Nephron (organoid): ENCODE data around the gene SP110.

ENCODE experiments used
- H3K27ac Mint-ChIP-seq, 3 experiments: 2 replicates each; pipeline ENCODE4 v1.8.0; 2020; ENCODE audit warnings: mixed read lengths in 3 of 3, mild to moderate bottlenecking in 2 of 3, moderate library complexity in 1 of 3
- H3K27me3 Mint-ChIP-seq: 2 replicates; pipeline ENCODE4 v1.8.0; 2021; ENCODE audit warnings: low read depth, mild to moderate bottlenecking, moderate library complexity, mixed read lengths
- H3K36me3 Mint-ChIP-seq: 2 replicates; pipeline ENCODE4 v1.8.0; 2020; ENCODE audit warnings: low read depth, mixed read lengths
- H3K4me1 Mint-ChIP-seq: 2 replicates; pipeline ENCODE4 v1.8.0; 2020; ENCODE audit warnings: mixed read lengths
- H3K4me3 Mint-ChIP-seq, 3 experiments: 2 replicates each; pipeline ENCODE4 v1.8.0; 2020; ENCODE audit warnings: mild to moderate bottlenecking in 3 of 3, mixed read lengths in 3 of 3, moderate library complexity in 2 of 3
- H3K9me3 Mint-ChIP-seq: 2 replicates; pipeline ENCODE4 v1.8.0; 2020; ENCODE audit warnings: mixed read lengths
- CTCF ChIP-seq, 3 experiments: fragments of 200-600 bp; sonication (generic); IDR thresholded peaks; one replicate each; pipeline ENCODE4 v1.5.0; 2021; ENCODE audit warnings: antibody characterized with exemption in 3 of 3; ENCODE audit not compliant: unreplicated experiment in 3 of 3

The SP110 gene

GRCh38 chr2:230262246-230262645, 42.5 kb upstream of the SP110 start:
- no peak for TF ChIP-seq CTCF (IDR thresholded peaks at IDR 0.05; ENCODE audit: unreplicated experiment in 3 of 3)
- Mint-ChIP-seq H3K4me1 (peaks cover 8% of the 10 kb centered on the region), H3K36me3 (no peaks in the 10 kb centered on the region), H3K4me3 (no peak overlapping the region), H3K9me3 (peaks cover 27% of the 10 kb centered on the region), H3K27ac (no peak overlapping the region), H3K27me3 (peaks cover 4% of the 10 kb centered on the region)

GRCh38 chr2:230258483-230258882, 38.7 kb upstream of the SP110 start:
- TF ChIP-seq CTCF (IDR thresholded peaks at IDR 0.05; ENCODE audit: unreplicated experiment in 3 of 3) = no peak
- no peaks in the 10 kb centered on the region for H3K36me3 Mint-ChIP-seq
- H3K27ac Mint-ChIP-seq = no peak overlapping the region
- H3K27me3 Mint-ChIP-seq = no peaks in the 10 kb centered on the region
- no peaks in the 10 kb centered on the region for H3K4me1 Mint-ChIP-seq
- no peak overlapping the region for H3K4me3 Mint-ChIP-seq
- H3K9me3 Mint-ChIP-seq = peaks cover 19% of the 10 kb centered on the region

- no peak overlapping the region for H3K4me3 Mint-ChIP-seq
- H3K4me1 Mint-ChIP-seq = no peaks in the 10 kb centered on the region
- no peak for TF ChIP-seq CTCF (IDR thresholded peaks at IDR 0.05; ENCODE audit: unreplicated experiment in 3 of 3)
- no peaks in the 10 kb centered on the region for H3K27me3 Mint-ChIP-seq
- no peaks in the 10 kb centered on the region for H3K36me3 Mint-ChIP-seq
- H3K27ac Mint-ChIP-seq = no peak overlapping the region
- peaks cover 11% of the 10 kb centered on the region for H3K9me3 Mint-ChIP-seq
Measured at GRCh38 chr2:230256733-230257332, 37.0 kb upstream of the SP110 start.

GRCh38 chr2:230254152-230254881, 34.5 kb upstream of the SP110 start:
- no peak for TF ChIP-seq CTCF (IDR thresholded peaks at IDR 0.05; ENCODE audit: unreplicated experiment in 3 of 3)
- Mint-ChIP-seq H3K36me3 (no peaks in the 10 kb centered on the region), H3K27ac (no peak overlapping the region), H3K4me1 (no peaks in the 10 kb centered on the region), H3K9me3 (no peaks in the 10 kb centered on the region), H3K4me3 (no peak overlapping the region), H3K27me3 (no peaks in the 10 kb centered on the region)

- Mint-ChIP-seq H3K9me3 (no peaks in the 10 kb centered on the region), H3K27ac (no peak overlapping the region)
- no peak for TF ChIP-seq CTCF (IDR thresholded peaks at IDR 0.05; ENCODE audit: unreplicated experiment in 3 of 3)
Measured at GRCh38 chr2:230250231-230250630, 30.4 kb upstream of the SP110 start.

GRCh38 chr2:230246206-230246605, 26.4 kb upstream of the SP110 start:
- Mint-ChIP-seq H3K36me3 (no peaks in the 10 kb centered on the region), H3K9me3 (no peaks in the 10 kb centered on the region), H3K4me3 (no peak overlapping the region), H3K4me1 (no peaks in the 10 kb centered on the region), H3K27me3 (peaks cover 4% of the 10 kb centered on the region), H3K27ac (no peak overlapping the region)
- no peak for TF ChIP-seq CTCF (IDR thresholded peaks at IDR 0.05; ENCODE audit: unreplicated experiment in 3 of 3)

More at GRCh38 chr2:230250231-230250630, 30.4 kb upstream of the SP110 start:
- H3K27me3 Mint-ChIP-seq = no peaks in the 10 kb centered on the region
- no peaks in the 10 kb centered on the region for H3K4me1 Mint-ChIP-seq
- H3K36me3 Mint-ChIP-seq = no peaks in the 10 kb centered on the region
- H3K4me3 Mint-ChIP-seq = no peak overlapping the region
